CD14-positive monocyte (primary cell): ENCODE results near the gene SLC39A1. TPM values are rescaled to one million over a fixed set of nuclear protein-coding genes. Genes with fewer than 3 reads are reported as not detected.
A peak's percentile ranks its signal among the peaks of the same experiment; 100 is the strongest.

Experiments
- DNase-seq, 3 donors: peaks; one replicate each; pipeline ENCODE4 v3.0.0-alpha.2; 2011 to 2022
- H2AFZ ChIP-seq: 2 replicates; pipeline ENCODE4 v1.6.0; 2012; ENCODE audit warnings: mild to moderate bottlenecking, low read depth, low read length, inconsistent platforms; ENCODE audit not compliant: insufficient read depth, poor library complexity, severe bottlenecking
- H3K27ac ChIP-seq, 2 donors: 1 replicate in 1 of 2; 2 replicates in 1 of 2; pipeline ENCODE4 v1.5.1; 2012 to 2013; ENCODE audit warnings: low read length in 2 of 2, control low read depth in 1 of 2, inconsistent platforms in 1 of 2, low read depth in 1 of 2, mild to moderate bottlenecking in 1 of 2
- H3K27me3 ChIP-seq, 2 donors: one replicate each; pipeline versions ENCODE4 v1.6.0 to v1.6.1; 2011 to 2013; ENCODE audit warnings: low read length in 2 of 2; ENCODE audit not compliant: control insufficient read depth in 2 of 2, insufficient read depth in 2 of 2
- H3K36me3 ChIP-seq, 2 donors: replicated peaks in 1 of 2; 1 replicate in 1 of 2; 2 replicates in 1 of 2; pipeline versions ENCODE4 v1.5.1 to v1.6.1; 2012 to 2013; ENCODE audit warnings: low read length in 2 of 2, control low read depth in 1 of 2, inconsistent platforms in 1 of 2, mild to moderate bottlenecking in 1 of 2; ENCODE audit not compliant: insufficient read depth in 2 of 2, control insufficient read depth in 1 of 2
- H3K4me1 ChIP-seq, 2 donors: 1 replicate in 1 of 2; 2 replicates in 1 of 2; pipeline versions ENCODE4 v1.5.1 to v1.6.1; 2012 to 2013; ENCODE audit warnings: low read length in 2 of 2, control low read depth in 1 of 2, inconsistent platforms in 1 of 2, mild to moderate bottlenecking in 1 of 2, moderate library complexity in 1 of 2; ENCODE audit not compliant: insufficient read depth in 2 of 2, control insufficient read depth in 1 of 2
- H3K4me2 ChIP-seq: replicated peaks from 2 replicates; pipeline ENCODE3; 2012; ENCODE audit warnings: low read length, moderate library complexity, mild to moderate bottlenecking; ENCODE audit not compliant: poor library complexity, severe bottlenecking; ENCODE audit errors: extremely low read depth
- H3K4me3 ChIP-seq, 3 experiments: fragments of 200-600 bp in 1 of 3; sonication (generic) in 1 of 3; replicated peaks in 1 of 3; 1 replicate in 2 of 3; 2 replicates in 1 of 3; pipeline ENCODE4 v1.5.1; 2011 to 2013; ENCODE audit warnings: low read length in 3 of 3, mild to moderate bottlenecking in 3 of 3, control low read depth in 2 of 3, low read depth in 2 of 3, inconsistent platforms in 1 of 3, moderate library complexity in 1 of 3
- H3K79me2 ChIP-seq: 2 replicates; pipeline ENCODE4 v1.6.0; 2012; ENCODE audit warnings: mild to moderate bottlenecking, control low read depth, inconsistent platforms, low read length, moderate library complexity; ENCODE audit not compliant: insufficient read depth
- H3K9ac ChIP-seq: 2 replicates; pipeline ENCODE4 v1.6.0; 2017; ENCODE audit warnings: low read length, mild to moderate bottlenecking; ENCODE audit not compliant: insufficient read depth, poor library complexity, severe bottlenecking
- H3K9me3 ChIP-seq, 2 donors: replicated peaks in 1 of 2; 1 replicate in 1 of 2; 2 replicates in 1 of 2; pipeline versions ENCODE4 v1.5.1 to v1.6.1; 2012 to 2013; ENCODE audit warnings: low read length in 2 of 2, control low read depth in 1 of 2; ENCODE audit not compliant: control insufficient read depth in 1 of 2, insufficient read depth in 1 of 2
- H4K20me1 ChIP-seq: 2 replicates; pipeline ENCODE4 v1.6.0; 2012; ENCODE audit warnings: mild to moderate bottlenecking, low read length, control low read depth, moderate library complexity; ENCODE audit not compliant: insufficient read depth
- H3K27ac Mint-ChIP-seq, 7 donors: one replicate each; pipeline ENCODE4 v1.8.0; 2020; ENCODE audit warnings: mild to moderate bottlenecking in 7 of 7, mixed read lengths in 7 of 7, moderate library complexity in 6 of 7, inconsistent platforms in 2 of 7
- H3K27me3 Mint-ChIP-seq, 3 donors: one replicate each; pipeline ENCODE4 v1.8.0; 2021 to 2022; ENCODE audit warnings: low read depth in 3 of 3, mild to moderate bottlenecking in 3 of 3, mixed read lengths in 3 of 3, moderate library complexity in 3 of 3, inconsistent platforms in 1 of 3
- H3K36me3 Mint-ChIP-seq, 2 donors: one replicate each; pipeline ENCODE4 v1.8.0; 2020; ENCODE audit warnings: mixed read lengths in 2 of 2, inconsistent platforms in 1 of 2, mild to moderate bottlenecking in 1 of 2
- H3K4me1 Mint-ChIP-seq: one replicate; pipeline ENCODE4 v1.8.0; 2020; ENCODE audit warnings: mild to moderate bottlenecking, mixed read lengths
- H3K4me3 Mint-ChIP-seq, 2 donors: one replicate each; pipeline ENCODE4 v1.8.0; 2020; ENCODE audit warnings: mild to moderate bottlenecking in 2 of 2, mixed read lengths in 2 of 2, moderate library complexity in 1 of 2
- H3K9me3 Mint-ChIP-seq, 7 donors: one replicate each; pipeline ENCODE4 v1.8.0; 2020 to 2022; ENCODE audit warnings: mixed read lengths in 7 of 7, mild to moderate bottlenecking in 6 of 7, moderate library complexity in 6 of 7, inconsistent platforms in 2 of 7
- CTCF ChIP-seq: fragments of 200-600 bp; IDR thresholded peaks from one replicate; pipeline ENCODE4 v1.8.0; 2022; ENCODE audit warnings: antibody characterized with exemption, mild to moderate bottlenecking
- WGBS: methylation state at CpG from one replicate; pipeline ENCODE4 v1.1.5; 2013; ENCODE audit warnings: missing lambda C conversion rate; ENCODE audit not compliant: insufficient coverage; 5-methylcytosine and 5-hydroxymethylcytosine counted together
- intact Hi-C, 2 donors: fragments of 100-400 bp; cut with micrococcal nuclease; formaldehyde crosslinking; loops; one replicate each; pipeline versions ENCODE4 v1.15.0 to v1.15.1; 2023
- polyA plus RNA-seq, 3 donors: library from polyadenylated mRNA; depleted of rRNA in 1 of 3; unstranded in 2 of 3; stranded (reverse) in 1 of 3; fragments of 300-500 nt in 2 of 3; fragments of >200 nt in 1 of 3; fragmentation: Illumina TruSeq in 2 of 3; gene quantifications; 1 replicate in 2 of 3; 2 replicates in 1 of 3; pipeline ENCODE4 v1.2.3, GENCODE V29; 2012 to 2021

Gene SLC39A1
- polyA plus RNA-seq, 3 donors: 37.6 to 83.1 (median 82.1) TPM

GRCh38 chr1:153959454-153959853, 3.9 kb downstream of the SLC39A1 start:
- Histone ChIP-seq H3K9ac (no peak overlapping the region), H4K20me1 (peaks cover 49% of the 10 kb centered on the region), H3K4me2 (no peak overlapping the region), H3K9me3 (no peaks in the 10 kb centered on the region), H3K36me3 (peaks cover 16 to 35% of the 10 kb centered on the region in 2 donors), H3K4me3 (peak overlapping the region in 1 of 3 experiments; percentile 97), H3K79me2 (peaks cover 84% of the 10 kb centered on the region), H2AFZ (no peak overlapping the region), H3K4me1 (peaks cover 60 to 74% of the 10 kb centered on the region in 2 donors), H3K27me3 (no peaks in the 10 kb centered on the region), H3K27ac (peak overlapping the region; percentile 7 to 11)
- peaks cover 22 to 39% of the 10 kb centered on the region in 2 donors for H3K36me3 Mint-ChIP-seq
- 83% methylated on average over 1 of the region's 3 CpGs for WGBS
- peak overlapping the region in 6 of 7 donors; percentile 52 to 98 (median 76) for H3K27ac Mint-ChIP-seq
- intact Hi-C loops: loop anchor here in 1 of 2 donors (5.0 kb wide), 1 partner anchor 37 kb away; the partner anchor contains the start of gene GATAD2B
- no peak for TF ChIP-seq CTCF
- no peak for DNase-seq
- peaks cover 64% of the 10 kb centered on the region for H3K4me1 Mint-ChIP-seq
- peak overlapping the region in 1 of 2 donors; percentile 98 for H3K4me3 Mint-ChIP-seq
- H3K27me3 Mint-ChIP-seq: no peaks in the 10 kb centered on the region
- H3K9me3 Mint-ChIP-seq: peaks cover 0 to 4% (median 0%) of the 10 kb centered on the region in 7 donors

- Histone ChIP-seq H2AFZ (no peak overlapping the region), H3K27ac (peak overlapping the region; percentile 7 to 87), H3K4me3 (peak overlapping the region in 1 of 3 experiments; percentile 97), H3K9me3 (no peaks in the 10 kb centered on the region), H3K4me2 (peak overlapping the region; percentile 98), H3K4me1 (peaks cover 54 to 69% of the 10 kb centered on the region in 2 donors), H3K9ac (no peak overlapping the region), H3K36me3 (peaks cover 21 to 40% of the 10 kb centered on the region in 2 donors), H4K20me1 (peaks cover 55% of the 10 kb centered on the region), H3K79me2 (peaks cover 84% of the 10 kb centered on the region), H3K27me3 (no peaks in the 10 kb centered on the region)
- Mint-ChIP-seq H3K27me3 (peaks cover 0 to 1% (median 0%) of the 10 kb centered on the region in 3 donors), H3K36me3 (peaks cover 27 to 44% of the 10 kb centered on the region in 2 donors), H3K4me1 (peaks cover 61% of the 10 kb centered on the region), H3K27ac (peak overlapping the region; percentile 92 to 98 (median 94)), H3K4me3 (peak overlapping the region; percentile 98), H3K9me3 (peaks cover 0 to 4% (median 0%) of the 10 kb centered on the region in 7 donors)
- DNase-seq: no peak
- intact Hi-C loops: loop anchor here in 1 of 2 donors (5.0 kb wide), 1 partner anchor 37 kb away; the partner anchor contains the start of gene GATAD2B
- no peak for TF ChIP-seq CTCF
- no CpG with 5 or more reads among the region's 4 CpGs for WGBS
These were observed 4.4 kb downstream of the SLC39A1 start for GRCh38 chr1:153958961-153959260.
